ENCODE results near the gene SPPL3. TPM values are rescaled to one million over a fixed set of nuclear protein-coding genes. Genes with fewer than 3 reads are reported as not detected.

The SPPL3 gene
- total RNA-seq, 1 donor from 2014 or later = 40.3 TPM

DNA sequence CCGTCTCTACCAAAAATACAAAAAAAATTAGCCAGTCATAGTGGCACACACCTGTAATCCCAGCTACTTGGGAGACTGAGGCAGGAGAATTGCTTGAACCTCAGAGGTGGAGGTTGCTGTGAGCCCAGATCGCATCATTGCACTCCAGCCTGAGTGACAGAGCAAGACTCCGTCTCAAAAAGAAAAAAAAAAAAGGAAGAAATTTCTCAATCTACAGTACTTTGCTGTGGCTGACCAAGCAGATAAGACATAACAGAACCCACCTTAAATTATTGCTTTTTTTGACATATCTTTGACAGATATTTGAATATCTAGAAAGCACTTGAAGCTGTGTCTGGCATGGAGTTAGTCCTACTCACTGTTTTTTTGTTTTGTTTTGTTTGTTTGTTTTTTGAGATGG lies 39.3 kb upstream of the SPPL3 start:
- intact Hi-C loops (cut with micrococcal nuclease) = no loop called here
- TF ChIP-seq, protein P1, sequence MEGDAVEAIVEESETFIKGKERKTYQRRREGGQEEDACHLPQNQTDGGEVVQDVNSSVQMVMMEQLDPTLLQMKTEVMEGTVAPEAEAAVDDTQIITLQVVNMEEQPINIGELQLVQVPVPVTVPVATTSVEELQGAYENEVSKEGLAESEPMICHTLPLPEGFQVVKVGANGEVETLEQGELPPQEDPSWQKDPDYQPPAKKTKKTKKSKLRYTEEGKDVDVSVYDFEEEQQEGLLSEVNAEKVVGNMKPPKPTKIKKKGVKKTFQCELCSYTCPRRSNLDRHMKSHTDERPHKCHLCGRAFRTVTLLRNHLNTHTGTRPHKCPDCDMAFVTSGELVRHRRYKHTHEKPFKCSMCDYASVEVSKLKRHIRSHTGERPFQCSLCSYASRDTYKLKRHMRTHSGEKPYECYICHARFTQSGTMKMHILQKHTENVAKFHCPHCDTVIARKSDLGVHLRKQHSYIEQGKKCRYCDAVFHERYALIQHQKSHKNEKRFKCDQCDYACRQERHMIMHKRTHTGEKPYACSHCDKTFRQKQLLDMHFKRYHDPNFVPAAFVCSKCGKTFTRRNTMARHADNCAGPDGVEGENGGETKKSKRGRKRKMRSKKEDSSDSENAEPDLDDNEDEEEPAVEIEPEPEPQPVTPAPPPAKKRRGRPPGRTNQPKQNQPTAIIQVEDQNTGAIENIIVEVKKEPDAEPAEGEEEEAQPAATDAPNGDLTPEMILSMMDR (IDR thresholded peaks at IDR 0.05) = no peak
- no peak for ATAC-seq (ENCODE audit: low read depth)
- ChIA-PET POLR2A (interaction anchor here (0.6 to 0.7 kb wide), 2 partner anchors 147 to 153 kb away, joined by 3 to 7 read pairs; no protein-coding TSS in a partner anchor), CTCF (interaction anchor here (0.7 to 1.2 kb wide), 4 partner anchors 166 to 597 kb away, joined by 3 to 4 read pairs (median 3); no protein-coding TSS in a partner anchor)
- Mint-ChIP-seq H3K27me3 (no peaks in the 10 kb centered on the region), H3K4me3 (no peak overlapping the region), H3K27ac (no peak overlapping the region), H3K4me1 (no peaks in the 10 kb centered on the region), H3K9me3 (no peaks in the 10 kb centered on the region), H3K36me3 (ENCODE audit: low read depth) (no peaks in the 10 kb centered on the region)
- no peak for DNase-seq

DNA sequence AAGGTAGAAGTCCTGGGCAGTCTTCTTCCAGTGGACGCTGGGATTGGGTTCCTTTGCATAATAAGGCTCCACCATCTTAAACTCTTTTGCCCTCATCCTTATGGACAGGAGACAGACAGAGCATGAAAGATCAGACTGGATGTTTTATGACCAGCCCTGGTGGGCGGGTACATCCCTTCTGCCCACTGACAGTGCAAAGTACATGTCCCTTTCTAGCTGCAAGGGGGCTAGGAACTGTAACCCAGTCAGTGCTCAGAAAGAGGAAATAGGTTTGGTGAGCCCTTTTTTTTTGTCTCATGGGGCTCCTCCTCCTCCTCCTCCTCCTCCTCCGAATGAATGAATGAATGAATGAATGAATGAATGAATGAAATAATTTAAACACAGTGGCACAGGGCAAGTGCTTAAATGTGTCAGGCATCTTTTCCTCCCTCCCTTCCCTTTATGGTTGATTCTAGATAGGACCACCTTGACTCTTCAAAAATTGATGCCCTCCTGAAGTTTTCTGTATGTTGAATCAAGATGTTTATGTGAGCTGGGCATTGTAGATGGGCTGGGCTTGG lies 37.8 kb upstream of the SPPL3 start:
- Mint-ChIP-seq H3K36me3 (ENCODE audit: low read depth) (no peaks in the 10 kb centered on the region), H3K4me1 (no peaks in the 10 kb centered on the region), H3K9me3 (no peaks in the 10 kb centered on the region), H3K27me3 (peaks cover 7% of the 10 kb centered on the region), H3K4me3 (no peak overlapping the region), H3K27ac (no peak overlapping the region)
- no peak for DNase-seq
- TF ChIP-seq, protein P1 (IDR thresholded peaks at IDR 0.05) = no peak
- intact Hi-C loops (cut with micrococcal nuclease) = no loop called here
- ChIA-PET POLR2A (no interaction called here), CTCF (no interaction called here)
- ATAC-seq (ENCODE audit: low read depth) = no peak

DNA sequence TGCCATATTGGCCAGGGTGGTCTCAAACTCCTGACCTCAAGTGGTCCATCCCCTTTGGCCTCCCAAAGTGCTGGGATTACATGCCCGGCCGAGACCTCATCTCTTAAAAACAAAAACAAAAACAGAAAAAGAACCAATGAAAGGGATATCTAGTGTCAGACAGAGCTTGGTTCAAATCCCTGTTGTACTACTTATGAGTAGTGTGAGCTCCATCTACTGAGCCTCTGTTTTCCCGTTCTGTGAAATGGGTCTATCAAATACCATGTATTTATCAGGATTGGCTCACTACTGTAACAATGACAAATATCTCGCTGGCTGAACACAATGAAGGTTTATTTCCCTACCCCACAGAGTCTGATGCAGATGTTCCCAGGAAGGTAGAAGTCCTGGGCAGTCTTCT lies 37.3 kb upstream of the SPPL3 start:
- H3K36me3 Mint-ChIP-seq (ENCODE audit: low read depth) = no peaks in the 10 kb centered on the region
- no peaks in the 10 kb centered on the region for H3K9me3 Mint-ChIP-seq
- intact Hi-C loops (cut with micrococcal nuclease) = no loop called here
- no peaks in the 10 kb centered on the region for H3K4me1 Mint-ChIP-seq
- no peak for ATAC-seq (ENCODE audit: low read depth)
- POLR2A ChIA-PET = no interaction called here
- CTCF ChIA-PET = no interaction called here
- H3K4me3 Mint-ChIP-seq = no peak overlapping the region
- H3K27ac Mint-ChIP-seq = no peak overlapping the region
- TF ChIP-seq, protein P1 (IDR thresholded peaks at IDR 0.05) = no peak
- DNase-seq = no peak
- peaks cover 7% of the 10 kb centered on the region for H3K27me3 Mint-ChIP-seq

DNA sequence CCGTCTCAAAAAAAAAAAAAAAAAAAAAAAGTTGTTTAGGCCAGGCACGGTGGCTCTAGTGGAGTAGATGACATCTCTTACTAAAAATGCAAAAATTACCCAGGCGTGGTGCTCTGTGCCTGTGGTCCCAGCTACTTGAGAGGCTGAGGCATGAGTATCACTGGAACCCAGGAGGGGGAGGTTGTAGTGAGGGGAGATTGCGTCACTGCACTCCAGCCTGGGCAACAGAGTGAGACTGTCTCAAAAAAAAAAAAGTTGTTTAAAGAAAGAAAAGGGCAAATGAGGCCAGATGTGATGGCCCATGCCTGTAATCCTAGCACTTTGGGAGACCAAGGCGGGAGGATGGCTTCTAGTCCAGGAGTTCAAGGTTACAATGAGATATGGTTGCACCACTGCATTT lies 36.6 kb upstream of the SPPL3 start:
- no peak overlapping the region for H3K27ac Mint-ChIP-seq
- TF ChIP-seq, protein P1 (IDR thresholded peaks at IDR 0.05) = no peak
- H3K9me3 Mint-ChIP-seq = no peaks in the 10 kb centered on the region
- H3K4me1 Mint-ChIP-seq = peaks cover 2% of the 10 kb centered on the region
- POLR2A ChIA-PET = interaction anchor here (0.7 kb wide), 1 partner anchor 77 kb away, joined by 4 read pairs; no protein-coding TSS in a partner anchor
- no peaks in the 10 kb centered on the region for H3K36me3 Mint-ChIP-seq (ENCODE audit: low read depth)
- CTCF ChIA-PET = interaction anchor here (0.7 kb wide), 1 partner anchor 70 kb away, joined by 3 read pairs; no protein-coding TSS in a partner anchor
- H3K4me3 Mint-ChIP-seq = no peak overlapping the region
- intact Hi-C loops (cut with micrococcal nuclease) = no loop called here
- no peak for ATAC-seq (ENCODE audit: low read depth)
- H3K27me3 Mint-ChIP-seq = peaks cover 7% of the 10 kb centered on the region
- DNase-seq = no peak

DNA sequence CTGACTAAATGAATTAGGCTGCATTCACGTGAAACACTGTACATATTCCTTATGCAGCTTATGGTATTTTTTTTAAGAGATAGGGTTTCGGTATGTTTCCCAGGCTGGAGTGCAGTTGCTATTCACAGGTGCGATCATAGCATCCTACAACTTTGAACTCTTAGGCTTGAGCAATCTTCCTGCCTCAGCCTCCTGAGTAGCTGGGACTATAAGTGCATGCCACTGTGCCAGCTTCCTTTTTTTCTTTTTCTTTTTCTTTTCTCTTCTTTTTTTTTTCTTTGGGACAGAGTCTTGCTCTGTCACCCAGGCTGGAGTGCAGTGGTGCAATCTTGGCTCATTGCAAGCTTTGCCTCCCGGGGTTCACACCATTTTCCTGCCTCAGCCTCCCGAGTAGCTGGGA lies 35.8 kb upstream of the SPPL3 start:
- no peak overlapping the region for H3K27ac Mint-ChIP-seq
- no peak overlapping the region for H3K4me3 Mint-ChIP-seq
- intact Hi-C loops (cut with micrococcal nuclease) = no loop called here
- TF ChIP-seq, protein P1 (IDR thresholded peaks at IDR 0.05) = no peak
- H3K36me3 Mint-ChIP-seq (ENCODE audit: low read depth) = no peaks in the 10 kb centered on the region
- H3K27me3 Mint-ChIP-seq = peaks cover 7% of the 10 kb centered on the region
- no peak for ATAC-seq (ENCODE audit: low read depth)
- POLR2A ChIA-PET = no interaction called here
- DNase-seq = no peak
- no peaks in the 10 kb centered on the region for H3K9me3 Mint-ChIP-seq
- CTCF ChIA-PET = interaction anchor here (0.9 kb wide), 2 partner anchors 32 to 170 kb away, joined by 3 to 4 read pairs; no protein-coding TSS in a partner anchor
- H3K4me1 Mint-ChIP-seq = peaks cover 2% of the 10 kb centered on the region
